HepG2 (cell line): ENCODE measurements around the gene ZNF584. TPM values are rescaled to one million over a fixed set of nuclear protein-coding genes. Genes with fewer than 3 reads are reported as not detected.

ENCODE experiments used
- ASH2L ChIP-seq: fragments of 300-600, 200-600 bp; sonication (generic); IDR thresholded peaks from 2 replicates; pipeline ENCODE4 v1.7.0; 2017; ENCODE audit warnings: low read depth, mild to moderate bottlenecking, moderate library complexity, mixed read lengths, low read length; ENCODE audit not compliant: insufficient read length
- CREB1 ChIP-seq, 2 experiments: fragments of 450-650 bp in 1 of 2; IDR thresholded peaks; 2 replicates each; pipeline ENCODE4 v1.6.1; 2016 to 2017; ENCODE audit warnings: control low read depth in 1 of 2, mild to moderate bottlenecking in 1 of 2, missing compliant biosample characterization in 1 of 2, missing genetic modification characterization in 1 of 2
- GABPA ChIP-seq, 2 experiments: IDR thresholded peaks; 2 replicates each; pipeline ENCODE4 v1.6.1; 2011 to 2016; ENCODE audit warnings: low read depth in 2 of 2, low read length in 1 of 2, missing biosample characterization in 1 of 2, missing genetic modification characterization in 1 of 2
- MTA1 ChIP-seq: sonication (generic); formaldehyde crosslinking; IDR thresholded peaks from 2 replicates; pipeline ENCODE4 v1.4.0; 2020; ENCODE audit warnings: missing genetic modification reagents, mild to moderate bottlenecking, borderline replicate concordance
- SAP130 ChIP-seq: IDR thresholded peaks from 2 replicates; pipeline ENCODE4 v1.6.1; 2016; ENCODE audit warnings: low read depth
- STAG1 ChIP-seq: sonication (generic); formaldehyde crosslinking; IDR thresholded peaks from 2 replicates; pipeline ENCODE4 v1.4.0; 2020; ENCODE audit warnings: missing genetic modification reagents
- ZNF101 ChIP-seq: sonication (generic); formaldehyde crosslinking; IDR thresholded peaks from 2 replicates; pipeline ENCODE4 v1.4.0; 2020; ENCODE audit warnings: mild to moderate bottlenecking, low read depth, missing genetic modification reagents, borderline replicate concordance
- ZNF510 ChIP-seq: sonication (generic); formaldehyde crosslinking; IDR thresholded peaks from 2 replicates; pipeline ENCODE4 v1.4.0; 2020; ENCODE audit warnings: low read depth, mild to moderate bottlenecking, missing genetic modification reagents
- ZSCAN22 ChIP-seq: sonication (generic); formaldehyde crosslinking; IDR thresholded peaks from 2 replicates; pipeline ENCODE4 v1.4.0; 2020; ENCODE audit warnings: mild to moderate bottlenecking, missing genetic modification reagents
- polyA plus RNA-seq, 8 experiments: library from polyadenylated mRNA; depleted of rRNA in 3 of 8; stranded (reverse) in 7 of 8; unstranded in 1 of 8; fragments of >200 nt; fragmentation: Illumina TruSeq in 4 of 8; extraction: Trizol in 4 of 8; gene quantifications; 2 replicates each; pipeline versions ENCODE4 v1.2.1 to v1.2.3, GENCODE V29; 2011 to 2016; ENCODE audit warnings: low read depth in 4 of 8, missing spikeins in 1 of 8, mixed read lengths in 1 of 8; ENCODE audit not compliant: insufficient read depth in 1 of 8
- total RNA-seq, 5 experiments: library from RNA; depleted of rRNA; stranded (reverse); fragments of >200 nt; fragmentation: Illumina TruSeq; extraction: Trizol; gene quantifications; 2 replicates each; pipeline ENCODE4 v1.2.3, GENCODE V29; 2016; ENCODE audit warnings: low read depth in 1 of 5
- TF ChIP-seq, protein P1 (sequence below): sonication (generic); formaldehyde crosslinking; IDR thresholded peaks from 2 replicates; pipeline ENCODE4 v1.4.0; 2020; ENCODE audit warnings: mild to moderate bottlenecking, missing genetic modification reagents
- TF ChIP-seq, protein P2 (sequence below): sonication (generic); formaldehyde crosslinking; IDR thresholded peaks from 2 replicates; pipeline ENCODE4 v1.5.0; 2020; ENCODE audit warnings: missing genetic modification reagents
- TF ChIP-seq, protein P3 (sequence below): IDR thresholded peaks from 2 replicates; pipeline ENCODE4 v1.6.1; 2016; ENCODE audit warnings: low read depth, missing genetic modification reagents, missing compliant biosample characterization

The ZNF584 gene
- total and polyA plus RNA-seq, 2 of the 13 experiments (the other 11 are each of a cell fraction or from before 2014, with no cell fraction given): 2.4 to 7.0 TPM

DNA sequence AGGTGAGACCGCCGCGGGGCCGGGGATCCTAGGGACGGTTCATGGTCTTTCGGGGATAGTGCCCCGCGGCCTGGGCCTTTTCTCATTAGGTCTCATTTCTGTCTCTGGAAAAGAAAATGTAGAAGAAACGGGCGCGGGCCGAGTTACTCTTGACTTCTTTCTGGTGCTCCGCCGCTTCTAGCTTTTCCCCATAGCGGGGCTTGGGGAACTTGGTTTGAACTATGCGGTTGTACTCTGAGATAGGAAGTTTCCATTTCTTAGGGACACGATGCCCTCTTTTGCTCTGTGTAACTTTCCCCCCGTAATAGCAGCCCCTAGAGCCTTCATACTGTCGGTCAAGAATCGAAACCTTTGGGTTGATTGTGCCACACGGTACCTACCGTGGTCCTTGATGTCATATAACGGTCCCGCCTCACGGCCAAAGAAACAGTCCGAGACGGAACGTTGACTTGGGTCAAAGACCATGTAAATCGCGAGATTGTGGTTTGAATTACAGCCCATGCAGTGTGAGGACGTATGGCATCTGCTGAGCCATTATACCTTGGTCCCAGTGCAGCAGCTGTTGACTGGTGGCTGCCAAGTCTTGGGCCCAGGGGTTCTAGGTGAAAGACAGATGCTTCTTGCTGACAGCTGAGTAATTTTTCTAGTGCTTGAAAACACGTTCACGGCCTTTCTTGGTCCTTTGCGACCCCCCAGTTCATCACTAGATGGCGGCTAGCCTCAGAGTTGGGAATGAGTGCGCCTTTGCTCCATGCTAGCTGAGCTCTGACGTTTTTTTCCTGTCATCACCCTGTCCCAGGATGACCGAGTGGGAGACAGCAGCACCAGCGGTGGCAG is 20.9 kb upstream of the ZNF584 start (continued):
- TF ChIP-seq ZSCAN22 (CRISPR knock-in tag) (no peak), ZNF510 (CRISPR knock-in tag) (no peak), GABPA (IDR thresholded peaks at IDR 0.05; ENCODE audit: low read depth, low read length) (no peak), GABPA (CRISPR knock-in tag; IDR thresholded peaks at IDR 0.05; ENCODE audit: low read depth) (no peak), SAP130 (CRISPR knock-in tag) (peak; percentile 37; the same call in 1 of the 2 replicates), ZNF101 (CRISPR knock-in tag) (no peak), STAG1 (CRISPR knock-in tag) (peak; percentile 44), CREB1 (IDR thresholded peaks at IDR 0.05) (0 out of 2 replicates have a peak, but pooled peaks have one; percentile 4), CREB1 (CRISPR knock-in tag; IDR thresholded peaks at IDR 0.05) (peak; percentile 26; the same call in 1 of the 2 replicates), ASH2L (peak; percentile 9), MTA1 (no peak)
- TF ChIP-seq, protein P1, sequence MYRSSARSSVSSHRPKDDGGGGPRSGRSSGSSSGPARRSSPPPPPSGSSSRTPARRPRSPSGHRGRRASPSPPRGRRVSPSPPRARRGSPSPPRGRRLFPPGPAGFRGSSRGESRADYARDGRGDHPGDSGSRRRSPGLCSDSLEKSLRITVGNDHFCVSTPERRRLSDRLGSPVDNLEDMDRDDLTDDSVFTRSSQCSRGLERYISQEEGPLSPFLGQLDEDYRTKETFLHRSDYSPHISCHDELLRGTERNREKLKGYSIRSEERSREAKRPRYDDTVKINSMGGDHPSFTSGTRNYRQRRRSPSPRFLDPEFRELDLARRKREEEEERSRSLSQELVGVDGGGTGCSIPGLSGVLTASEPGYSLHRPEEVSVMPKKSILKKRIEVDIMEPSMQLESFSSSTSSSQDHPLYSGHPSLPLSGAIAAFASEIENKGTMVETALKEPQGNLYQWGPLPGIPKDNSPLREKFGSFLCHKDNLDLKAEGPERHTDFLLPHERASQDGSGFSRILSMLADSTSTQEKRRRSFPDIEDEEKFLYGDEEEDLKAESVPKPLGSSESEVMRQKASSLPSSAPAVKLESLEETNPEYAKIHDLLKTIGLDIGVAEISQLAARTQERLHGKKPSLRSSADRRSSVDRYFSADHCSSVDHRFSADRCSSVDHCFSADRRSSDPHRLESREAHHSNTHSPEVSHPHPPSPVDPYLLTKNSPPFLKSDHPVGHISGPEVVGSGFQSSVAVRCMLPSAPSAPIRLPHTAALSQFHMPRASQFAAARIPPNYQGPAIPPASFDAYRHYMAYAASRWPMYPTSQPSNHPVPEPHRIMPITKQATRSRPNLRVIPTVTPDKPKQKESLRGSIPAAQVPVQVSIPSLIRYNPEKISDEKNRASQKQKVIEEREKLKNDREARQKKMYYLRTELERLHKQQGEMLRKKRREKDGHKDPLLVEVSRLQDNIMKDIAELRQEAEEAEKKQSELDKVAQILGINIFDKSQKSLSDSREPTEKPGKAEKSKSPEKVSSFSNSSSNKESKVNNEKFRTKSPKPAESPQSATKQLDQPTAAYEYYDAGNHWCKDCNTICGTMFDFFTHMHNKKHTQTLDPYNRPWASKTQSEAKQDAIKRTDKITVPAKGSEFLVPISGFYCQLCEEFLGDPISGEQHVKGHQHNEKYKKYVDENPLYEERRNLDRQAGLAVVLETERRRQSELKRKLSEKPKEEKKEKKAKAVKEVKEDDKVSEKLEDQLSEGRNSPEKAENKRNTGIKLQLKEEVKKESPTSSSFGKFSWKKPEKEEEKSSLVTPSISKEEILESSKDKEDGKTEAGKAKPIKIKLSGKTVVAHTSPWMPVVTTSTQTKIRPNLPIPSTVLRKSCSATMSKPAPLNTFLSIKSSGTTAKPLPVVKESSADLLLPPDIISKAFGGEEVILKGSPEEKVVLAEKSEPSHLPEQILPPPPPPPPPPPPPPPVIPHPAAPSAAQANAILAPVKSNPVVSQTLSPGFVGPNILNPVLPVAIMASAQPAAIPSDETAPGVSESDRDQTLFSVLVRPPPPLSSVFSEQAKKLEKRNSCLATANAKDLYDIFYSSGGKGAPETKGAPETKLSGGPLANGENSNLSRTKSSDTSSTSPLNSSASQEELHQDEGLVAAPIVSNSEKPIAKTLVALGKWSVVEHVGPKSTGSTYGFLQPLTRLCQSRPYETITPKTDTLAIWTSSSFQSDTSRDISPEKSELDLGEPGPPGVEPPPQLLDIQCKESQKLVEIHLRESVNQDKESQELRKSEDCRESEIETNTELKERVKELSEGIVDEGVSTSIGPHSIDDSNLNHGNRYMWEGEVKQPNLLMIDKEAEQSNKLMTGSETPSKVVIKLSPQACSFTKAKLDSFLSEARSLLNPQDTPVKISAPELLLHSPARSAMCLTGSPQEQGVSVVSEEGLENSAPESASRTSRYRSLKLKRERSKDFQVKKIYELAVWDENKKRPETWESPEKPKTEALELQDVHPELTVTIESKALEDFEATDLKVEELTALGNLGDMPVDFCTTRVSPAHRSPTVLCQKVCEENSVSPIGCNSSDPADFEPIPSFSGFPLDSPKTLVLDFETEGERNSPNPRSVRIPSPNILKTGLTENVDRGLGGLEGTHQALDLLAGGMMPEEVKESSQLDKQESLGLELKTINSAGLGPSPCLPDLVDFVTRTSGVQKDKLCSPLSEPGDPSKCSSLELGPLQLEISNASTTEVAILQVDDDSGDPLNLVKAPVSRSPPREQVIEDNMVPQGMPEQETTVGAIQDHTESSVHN (CRISPR knock-in tag): no peak
- TF ChIP-seq, protein P2, sequence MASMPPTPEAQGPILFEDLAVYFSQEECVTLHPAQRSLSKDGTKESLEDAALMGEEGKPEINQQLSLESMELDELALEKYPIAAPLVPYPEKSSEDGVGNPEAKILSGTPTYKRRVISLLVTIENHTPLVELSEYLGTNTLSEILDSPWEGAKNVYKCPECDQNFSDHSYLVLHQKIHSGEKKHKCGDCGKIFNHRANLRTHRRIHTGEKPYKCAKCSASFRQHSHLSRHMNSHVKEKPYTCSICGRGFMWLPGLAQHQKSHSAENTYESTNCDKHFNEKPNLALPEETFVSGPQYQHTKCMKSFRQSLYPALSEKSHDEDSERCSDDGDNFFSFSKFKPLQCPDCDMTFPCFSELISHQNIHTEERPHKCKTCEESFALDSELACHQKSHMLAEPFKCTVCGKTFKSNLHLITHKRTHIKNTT (CRISPR knock-in tag): no peak
- TF ChIP-seq, protein P3, sequence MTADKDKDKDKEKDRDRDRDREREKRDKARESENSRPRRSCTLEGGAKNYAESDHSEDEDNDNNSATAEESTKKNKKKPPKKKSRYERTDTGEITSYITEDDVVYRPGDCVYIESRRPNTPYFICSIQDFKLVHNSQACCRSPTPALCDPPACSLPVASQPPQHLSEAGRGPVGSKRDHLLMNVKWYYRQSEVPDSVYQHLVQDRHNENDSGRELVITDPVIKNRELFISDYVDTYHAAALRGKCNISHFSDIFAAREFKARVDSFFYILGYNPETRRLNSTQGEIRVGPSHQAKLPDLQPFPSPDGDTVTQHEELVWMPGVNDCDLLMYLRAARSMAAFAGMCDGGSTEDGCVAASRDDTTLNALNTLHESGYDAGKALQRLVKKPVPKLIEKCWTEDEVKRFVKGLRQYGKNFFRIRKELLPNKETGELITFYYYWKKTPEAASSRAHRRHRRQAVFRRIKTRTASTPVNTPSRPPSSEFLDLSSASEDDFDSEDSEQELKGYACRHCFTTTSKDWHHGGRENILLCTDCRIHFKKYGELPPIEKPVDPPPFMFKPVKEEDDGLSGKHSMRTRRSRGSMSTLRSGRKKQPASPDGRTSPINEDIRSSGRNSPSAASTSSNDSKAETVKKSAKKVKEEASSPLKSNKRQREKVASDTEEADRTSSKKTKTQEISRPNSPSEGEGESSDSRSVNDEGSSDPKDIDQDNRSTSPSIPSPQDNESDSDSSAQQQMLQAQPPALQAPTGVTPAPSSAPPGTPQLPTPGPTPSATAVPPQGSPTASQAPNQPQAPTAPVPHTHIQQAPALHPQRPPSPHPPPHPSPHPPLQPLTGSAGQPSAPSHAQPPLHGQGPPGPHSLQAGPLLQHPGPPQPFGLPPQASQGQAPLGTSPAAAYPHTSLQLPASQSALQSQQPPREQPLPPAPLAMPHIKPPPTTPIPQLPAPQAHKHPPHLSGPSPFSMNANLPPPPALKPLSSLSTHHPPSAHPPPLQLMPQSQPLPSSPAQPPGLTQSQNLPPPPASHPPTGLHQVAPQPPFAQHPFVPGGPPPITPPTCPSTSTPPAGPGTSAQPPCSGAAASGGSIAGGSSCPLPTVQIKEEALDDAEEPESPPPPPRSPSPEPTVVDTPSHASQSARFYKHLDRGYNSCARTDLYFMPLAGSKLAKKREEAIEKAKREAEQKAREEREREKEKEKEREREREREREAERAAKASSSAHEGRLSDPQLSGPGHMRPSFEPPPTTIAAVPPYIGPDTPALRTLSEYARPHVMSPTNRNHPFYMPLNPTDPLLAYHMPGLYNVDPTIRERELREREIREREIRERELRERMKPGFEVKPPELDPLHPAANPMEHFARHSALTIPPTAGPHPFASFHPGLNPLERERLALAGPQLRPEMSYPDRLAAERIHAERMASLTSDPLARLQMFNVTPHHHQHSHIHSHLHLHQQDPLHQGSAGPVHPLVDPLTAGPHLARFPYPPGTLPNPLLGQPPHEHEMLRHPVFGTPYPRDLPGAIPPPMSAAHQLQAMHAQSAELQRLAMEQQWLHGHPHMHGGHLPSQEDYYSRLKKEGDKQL (CRISPR knock-in tag): no peak
